ENCODE measurements around the gene NR4A1. TPM values are rescaled to one million over a fixed set of nuclear protein-coding genes. Genes with fewer than 3 reads are reported as not detected.

NR4A1 gene
- total and polyA plus RNA-seq, 7 experiments from 2014 or later = 0.28 to 279 (median 1.1) TPM

- H3K4me3 Mint-ChIP-seq = peak overlapping the region; percentile 88 to 99 (median 96)
- Histone ChIP-seq H3K27ac (ENCODE audit: low read depth, low read length) (peak overlapping the region; percentile 87), H3K9me3 (ENCODE audit: control insufficient read depth in 2 of 3, low read length in 3 of 3) (no peaks in the 10 kb centered on the region), H3K4me1 (ENCODE audit: control insufficient read depth in 2 of 2, insufficient read depth in 2 of 2, low read length in 2 of 2) (peaks cover 19 to 31% of the 10 kb centered on the region in 2 donors), H3K27me3 (ENCODE audit: control insufficient read depth in 2 of 2, insufficient read depth in 2 of 2, low read length in 2 of 2) (no peaks in the 10 kb centered on the region), H3K4me3 (ENCODE audit: low read length) (peak overlapping the region; percentile 96), H3K36me3 (ENCODE audit: control insufficient read depth in 2 of 3, insufficient read depth in 3 of 3, low read length in 3 of 3) (peaks cover 0 to 32% (median 0%) of the 10 kb centered on the region in 3 experiments)
- ChIA-PET CTCF (interaction anchor here (0.6 to 21.9 kb wide), 10 partner anchors 8 to 91 kb away, joined by 3 to 457 read pairs (median 4); partner anchors contain the start of gene NR4A1), POLR2A (interaction anchor here (0.8 to 2.9 kb wide), 13 partner anchors 14 to 936 kb away, joined by 3 to 31 read pairs (median 4); partner anchors contain the start of genes EIF4B, NR4A1 and TAMALIN)
- H3K27me3 Mint-ChIP-seq = peaks cover 0 to 3% (median 0%) of the 10 kb centered on the region in 5 donors
- peaks cover 10 to 21% (median 15%) of the 10 kb centered on the region in 5 donors for H3K36me3 Mint-ChIP-seq
- ATAC-seq (no peak), DNase-seq (no peak)
- H3K4me1 Mint-ChIP-seq = peaks cover 35 to 65% (median 49%) of the 10 kb centered on the region in 7 donors
- H3K9me3 Mint-ChIP-seq = no peaks in the 10 kb centered on the region
- intact Hi-C loops (cut with micrococcal nuclease) = no loop called here
- H3K27ac Mint-ChIP-seq = peak overlapping the region; percentile 97 to 100 (median 98)
Measured at GRCh38 chr12:52070185-52070925, 19.1 kb downstream of the NR4A1 start.

- Mint-ChIP-seq H3K9me3 (no peaks in the 10 kb centered on the region), H3K27ac (peak overlapping the region in 6 of 9 donors; percentile 30 to 88 (median 60)), H3K27me3 (no peaks in the 10 kb centered on the region), H3K36me3 (peaks cover 13 to 39% (median 20%) of the 10 kb centered on the region in 5 donors), H3K4me3 (peak overlapping the region in 7 of 10 donors; percentile 23 to 74 (median 49)), H3K4me1 (peaks cover 41 to 66% (median 53%) of the 10 kb centered on the region in 7 donors)
- no peak for ATAC-seq
- Histone ChIP-seq H3K4me1 (ENCODE audit: control insufficient read depth in 2 of 2, insufficient read depth in 2 of 2, low read length in 2 of 2) (peaks cover 19 to 31% of the 10 kb centered on the region in 2 donors), H3K27me3 (ENCODE audit: control insufficient read depth in 2 of 2, insufficient read depth in 2 of 2, low read length in 2 of 2) (no peaks in the 10 kb centered on the region), H3K27ac (ENCODE audit: low read depth, low read length) (no peak overlapping the region), H3K4me3 (ENCODE audit: low read length) (no peak overlapping the region), H3K9me3 (ENCODE audit: control insufficient read depth in 2 of 3, low read length in 3 of 3) (no peaks in the 10 kb centered on the region), H3K36me3 (ENCODE audit: control insufficient read depth in 2 of 3, insufficient read depth in 3 of 3, low read length in 3 of 3) (peaks cover 0 to 65% (median 6%) of the 10 kb centered on the region in 3 experiments)
- POLR2A ChIA-PET = no interaction called here
- CTCF ChIA-PET = interaction anchor here (21.9 kb wide), 1 partner anchor 48 kb away, joined by 457 read pairs; no protein-coding TSS in a partner anchor
- peak in 4 of 9 donors; percentile 16 to 43 (median 32) for DNase-seq
- intact Hi-C loops (cut with micrococcal nuclease) = no loop called here
Measured at GRCh38 chr12:52073531-52074381, 22.5 kb downstream of the NR4A1 start.

GRCh38 chr12:52074971-52075724, 23.9 kb downstream of the NR4A1 start:
- Mint-ChIP-seq H3K9me3 (peaks cover 0 to 1% (median 0%) of the 10 kb centered on the region in 11 donors), H3K27ac (peak overlapping the region in 1 of 9 donors; percentile 28), H3K27me3 (no peaks in the 10 kb centered on the region), H3K4me1 (peaks cover 34 to 54% (median 42%) of the 10 kb centered on the region in 7 donors), H3K36me3 (peaks cover 13 to 39% (median 20%) of the 10 kb centered on the region in 5 donors), H3K4me3 (no peak overlapping the region)
- intact Hi-C loops (cut with micrococcal nuclease) = no loop called here
- CTCF ChIA-PET = interaction anchor here (21.9 kb wide), 1 partner anchor 49 kb away, joined by 457 read pairs; no protein-coding TSS in a partner anchor
- Histone ChIP-seq H3K27ac (ENCODE audit: low read depth, low read length) (no peak overlapping the region), H3K4me1 (ENCODE audit: control insufficient read depth in 2 of 2, insufficient read depth in 2 of 2, low read length in 2 of 2) (peaks cover 14 to 27% of the 10 kb centered on the region in 2 donors), H3K9me3 (ENCODE audit: control insufficient read depth in 2 of 3, low read length in 3 of 3) (no peaks in the 10 kb centered on the region), H3K36me3 (ENCODE audit: control insufficient read depth in 2 of 3, insufficient read depth in 3 of 3, low read length in 3 of 3) (peaks cover 0 to 67% (median 6%) of the 10 kb centered on the region in 3 experiments), H3K27me3 (ENCODE audit: control insufficient read depth in 2 of 2, insufficient read depth in 2 of 2, low read length in 2 of 2) (no peaks in the 10 kb centered on the region), H3K4me3 (ENCODE audit: low read length) (no peak overlapping the region)
- POLR2A ChIA-PET = interaction anchor here (0.7 to 1.4 kb wide), 3 partner anchors 20 to 52 kb away, joined by 3 to 8 read pairs (median 4); no protein-coding TSS in a partner anchor
- DNase-seq (no peak), ATAC-seq (no peak)

GRCh38 chr12:52076811-52077210, 25.6 kb downstream of the NR4A1 start:
- Histone ChIP-seq H3K4me3 (ENCODE audit: low read length) (no peak overlapping the region), H3K4me1 (ENCODE audit: control insufficient read depth in 2 of 2, insufficient read depth in 2 of 2, low read length in 2 of 2) (peaks cover 4 to 23% of the 10 kb centered on the region in 2 donors), H3K9me3 (ENCODE audit: control insufficient read depth in 2 of 3, low read length in 3 of 3) (no peaks in the 10 kb centered on the region), H3K27me3 (ENCODE audit: control insufficient read depth in 2 of 2, insufficient read depth in 2 of 2, low read length in 2 of 2) (no peaks in the 10 kb centered on the region), H3K36me3 (ENCODE audit: control insufficient read depth in 2 of 3, insufficient read depth in 3 of 3, low read length in 3 of 3) (peaks cover 0 to 65% (median 6%) of the 10 kb centered on the region in 3 experiments), H3K27ac (ENCODE audit: low read depth, low read length) (no peak overlapping the region)
- Mint-ChIP-seq H3K9me3 (peaks cover 0 to 3% (median 0%) of the 10 kb centered on the region in 11 donors), H3K36me3 (peaks cover 13 to 39% (median 20%) of the 10 kb centered on the region in 5 donors), H3K27ac (no peak overlapping the region), H3K4me3 (no peak overlapping the region), H3K27me3 (no peaks in the 10 kb centered on the region), H3K4me1 (peaks cover 22 to 42% (median 35%) of the 10 kb centered on the region in 7 donors)
- ChIA-PET POLR2A (interaction anchor here (1.4 kb wide), 1 partner anchor 54 kb away, joined by 3 read pairs; no protein-coding TSS in a partner anchor), CTCF (interaction anchor here (21.9 kb wide), 1 partner anchor 51 kb away, joined by 457 read pairs; no protein-coding TSS in a partner anchor)
- no peak for ATAC-seq
- intact Hi-C loops (cut with micrococcal nuclease) = no loop called here
- DNase-seq = no peak

- POLR2A ChIA-PET = interaction anchor here (0.6 kb wide), 1 partner anchor 99 kb away, joined by 3 read pairs; no protein-coding TSS in a partner anchor
- H3K9me3 Mint-ChIP-seq = peaks cover 0 to 3% (median 0%) of the 10 kb centered on the region in 11 donors
Measured at GRCh38 chr12:52078276-52078675, 27.0 kb downstream of the NR4A1 start.

More at GRCh38 chr12:52078276-52078675, 27.0 kb downstream of the NR4A1 start:
- DNase-seq (no peak), ATAC-seq (no peak)
- peaks cover 0 to 20% of the 10 kb centered on the region in 2 donors for H3K4me1 ChIP-seq (ENCODE audit: control insufficient read depth in 2 of 2, insufficient read depth in 2 of 2, low read length in 2 of 2)
- no peak overlapping the region for H3K27ac ChIP-seq (ENCODE audit: low read depth, low read length)
- Mint-ChIP-seq H3K4me1 (peaks cover 13 to 32% (median 26%) of the 10 kb centered on the region in 7 donors), H3K27ac (peak overlapping the region in 1 of 9 donors; percentile 30), H3K36me3 (peaks cover 10 to 32% (median 14%) of the 10 kb centered on the region in 5 donors), H3K4me3 (no peak overlapping the region), H3K27me3 (no peaks in the 10 kb centered on the region)
- H3K27me3 ChIP-seq (ENCODE audit: control insufficient read depth in 2 of 2, insufficient read depth in 2 of 2, low read length in 2 of 2) = no peaks in the 10 kb centered on the region
- no peak overlapping the region for H3K4me3 ChIP-seq (ENCODE audit: low read length)
- CTCF ChIA-PET = interaction anchor here (0.8 to 21.9 kb wide), 3 partner anchors 8 to 575 kb away, joined by 3 to 457 read pairs (median 4); partner anchors contain the start of gene ATG101
- H3K9me3 ChIP-seq (ENCODE audit: control insufficient read depth in 2 of 3, low read length in 3 of 3) = no peaks in the 10 kb centered on the region
- intact Hi-C loops (cut with micrococcal nuclease) = no loop called here
- peaks cover 0 to 60% (median 6%) of the 10 kb centered on the region in 3 experiments for H3K36me3 ChIP-seq (ENCODE audit: control insufficient read depth in 2 of 3, insufficient read depth in 3 of 3, low read length in 3 of 3)
